K562 (cell line): ENCODE data around the gene HOXC11. TPM values are rescaled to one million over a fixed set of nuclear protein-coding genes. Genes with fewer than 3 reads are reported as not detected.
A peak's percentile ranks its signal among the peaks of the same experiment; 100 is the strongest.

Experiments
- CREB1 ChIP-seq, 2 experiments: sonication (generic) in 1 of 2; formaldehyde crosslinking in 1 of 2; IDR thresholded peaks; 2 replicates each; pipeline versions ENCODE4 v1.6.1 to v1.8.0; 2012 to 2022; ENCODE audit warnings: inconsistent platforms in 1 of 2, mild to moderate bottlenecking in 1 of 2, missing genetic modification reagents in 1 of 2, moderate library complexity in 1 of 2
- EP400 ChIP-seq: fragments of 450-650 bp; IDR thresholded peaks from 2 replicates; pipeline ENCODE4 v1.6.1; 2017; ENCODE audit warnings: antibody characterized with exemption, mild to moderate bottlenecking, moderate library complexity
- ETV5 ChIP-seq: sonication (generic); formaldehyde crosslinking; IDR thresholded peaks from 2 replicates; pipeline ENCODE4 v1.4.0; 2020; ENCODE audit warnings: low read depth, mild to moderate bottlenecking, missing genetic modification reagents
- GABPA ChIP-seq: fragments of 200-800 bp; sonication (Bioruptor generic); conservative IDR thresholded peaks from 2 replicates; pipeline ENCODE4 v1.6.1; 2016; ENCODE audit warnings: low read depth, missing genetic modification characterization, missing compliant biosample characterization
- HNRNPLL ChIP-seq: fragments of 200-400 bp; formaldehyde crosslinking; IDR thresholded peaks from 2 replicates; pipeline ENCODE4 v1.6.1; 2017; ENCODE audit warnings: low read length, low read depth, mild to moderate bottlenecking; ENCODE audit not compliant: poor library complexity, severe bottlenecking
- KLF1 ChIP-seq: fragments of 450-650 bp; IDR thresholded peaks from 2 replicates; pipeline ENCODE4 v1.6.1; 2016; ENCODE audit warnings: missing genetic modification characterization, missing compliant biosample characterization
- LCOR ChIP-seq: sonication (generic); formaldehyde crosslinking; IDR thresholded peaks from 2 replicates; pipeline ENCODE4 v1.8.0; 2022; ENCODE audit warnings: mild to moderate bottlenecking, missing genetic modification reagents
- MCM2 ChIP-seq: fragments of 450-650 bp; IDR thresholded peaks from 2 replicates; pipeline ENCODE4 v1.6.1; 2017; ENCODE audit warnings: low read depth, mild to moderate bottlenecking
- NRF1 ChIP-seq, 2 experiments: fragments of 450-650 bp; IDR thresholded peaks in 1 of 2; conservative IDR thresholded peaks in 1 of 2; 2 replicates each; pipeline ENCODE4 v1.6.1; 2014; ENCODE audit warnings: mild to moderate bottlenecking in 2 of 2
- SRSF9 ChIP-seq: fragments of 200-400 bp; formaldehyde crosslinking; IDR thresholded peaks from 2 replicates; pipeline ENCODE4 v1.6.1; 2017; ENCODE audit warnings: low read depth, low read length, borderline replicate concordance
- UBTF ChIP-seq, 2 experiments: IDR thresholded peaks; 2 replicates each; pipeline ENCODE4 v1.6.1; 2012; ENCODE audit warnings: improper control_type of control experiment in 2 of 2, low read depth in 2 of 2, low read length in 2 of 2, borderline replicate concordance in 1 of 2
- ZNF212 ChIP-seq: fragments of 450-650 bp; formaldehyde crosslinking; IDR thresholded peaks from 2 replicates; pipeline ENCODE4 v1.4.0; 2020; ENCODE audit warnings: mild to moderate bottlenecking
- polyA plus RNA-seq, 8 experiments: library from polyadenylated mRNA; depleted of rRNA in 4 of 8; stranded (reverse) in 5 of 8; unstranded in 3 of 8; fragments of >200 nt; fragmentation: Nextera tagmentation in 2 of 8; fragmentation: Illumina TruSeq in 1 of 8; extraction: Ambion mirVana in 2 of 8; extraction: Trizol in 1 of 8; gene quantifications; 2 replicates each; pipeline versions ENCODE4 v1.2.1 to v1.2.3, GENCODE V29; 2011 to 2014; ENCODE audit warnings: inconsistent platforms in 1 of 8, missing spikeins in 1 of 8
- total RNA-seq, 7 experiments: library from RNA; depleted of rRNA in 6 of 7; stranded (reverse); fragments of >200 nt in 6 of 7; fragmentation: Illumina TruSeq in 2 of 7; extraction: Trizol in 2 of 7; gene quantifications; 2 replicates each; pipeline versions ENCODE4 v1.2.1 to v1.2.3, GENCODE V29; 2011 to 2021; ENCODE audit warnings: low replicate concordance in 1 of 7
- TF ChIP-seq, protein P1 (sequence below): IDR thresholded peaks from 2 replicates; pipeline ENCODE4 v1.6.1; 2014; ENCODE audit warnings: antibody characterized with exemption
- TF ChIP-seq, protein P2 (sequence below): sonication (generic); formaldehyde crosslinking; IDR thresholded peaks from 2 replicates; pipeline ENCODE4 v1.8.0; 2022; ENCODE audit warnings: mild to moderate bottlenecking, missing genetic modification reagents
- TF ChIP-seq, protein P3 (sequence below): fragments of 200-800 bp; sonication (Bioruptor generic); IDR thresholded peaks from 2 replicates; pipeline ENCODE4 v1.6.1; 2017; ENCODE audit warnings: missing genetic modification characterization, missing compliant biosample characterization
- TF ChIP-seq, protein P4 (sequence below): fragments of 450-650 bp; IDR thresholded peaks from 2 replicates; pipeline ENCODE4 v1.6.1; 2016; ENCODE audit warnings: borderline replicate concordance

The HOXC11 gene
- total and polyA plus RNA-seq, 9 of the 15 experiments (the other 6 are each of a cell fraction or from before 2014, with no cell fraction given) = not detected

GRCh38 chr12:53995378-53996239, 22.7 kb downstream of the HOXC11 start (continued):
- TF ChIP-seq GABPA (tag) = peak; percentile 84
- TF ChIP-seq, protein P1, sequence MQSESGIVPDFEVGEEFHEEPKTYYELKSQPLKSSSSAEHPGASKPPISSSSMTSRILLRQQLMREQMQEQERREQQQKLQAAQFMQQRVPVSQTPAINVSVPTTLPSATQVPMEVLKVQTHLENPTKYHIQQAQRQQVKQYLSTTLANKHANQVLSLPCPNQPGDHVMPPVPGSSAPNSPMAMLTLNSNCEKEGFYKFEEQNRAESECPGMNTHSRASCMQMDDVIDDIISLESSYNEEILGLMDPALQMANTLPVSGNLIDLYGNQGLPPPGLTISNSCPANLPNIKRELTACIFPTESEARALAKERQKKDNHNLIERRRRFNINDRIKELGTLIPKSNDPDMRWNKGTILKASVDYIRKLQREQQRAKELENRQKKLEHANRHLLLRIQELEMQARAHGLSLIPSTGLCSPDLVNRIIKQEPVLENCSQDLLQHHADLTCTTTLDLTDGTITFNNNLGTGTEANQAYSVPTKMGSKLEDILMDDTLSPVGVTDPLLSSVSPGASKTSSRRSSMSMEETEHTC = no peak
- peak; percentile 76; the same call in 1 of the 2 replicates for TF ChIP-seq EP400
- TF ChIP-seq MCM2 = no peak
- peak; percentile 29; the same call in 1 of the 2 replicates for TF ChIP-seq LCOR
- TF ChIP-seq, protein P2, sequence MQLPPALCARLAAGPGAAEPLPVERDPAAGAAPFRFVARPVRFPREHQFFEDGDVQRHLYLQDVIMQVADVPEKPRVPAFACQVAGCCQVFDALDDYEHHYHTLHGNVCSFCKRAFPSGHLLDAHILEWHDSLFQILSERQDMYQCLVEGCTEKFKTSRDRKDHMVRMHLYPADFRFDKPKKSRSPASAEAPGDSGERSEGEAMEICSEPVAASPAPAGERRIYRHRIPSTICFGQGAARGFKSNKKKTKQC = no peak
- 0 out of 2 replicates have a peak, but pooled peaks have one; percentile 18 for TF ChIP-seq CREB1 (IDR thresholded peaks at IDR 0.05)
- no peak for TF ChIP-seq CREB1 (CRISPR knock-in tag; IDR thresholded peaks at IDR 0.05)
- TF ChIP-seq ZNF212 = no peak
- no peak for TF ChIP-seq SRSF9
- 0 out of 2 replicates have a peak, but pooled peaks have one; percentile 23 for TF ChIP-seq KLF1 (tag)
- TF ChIP-seq, protein P3, sequence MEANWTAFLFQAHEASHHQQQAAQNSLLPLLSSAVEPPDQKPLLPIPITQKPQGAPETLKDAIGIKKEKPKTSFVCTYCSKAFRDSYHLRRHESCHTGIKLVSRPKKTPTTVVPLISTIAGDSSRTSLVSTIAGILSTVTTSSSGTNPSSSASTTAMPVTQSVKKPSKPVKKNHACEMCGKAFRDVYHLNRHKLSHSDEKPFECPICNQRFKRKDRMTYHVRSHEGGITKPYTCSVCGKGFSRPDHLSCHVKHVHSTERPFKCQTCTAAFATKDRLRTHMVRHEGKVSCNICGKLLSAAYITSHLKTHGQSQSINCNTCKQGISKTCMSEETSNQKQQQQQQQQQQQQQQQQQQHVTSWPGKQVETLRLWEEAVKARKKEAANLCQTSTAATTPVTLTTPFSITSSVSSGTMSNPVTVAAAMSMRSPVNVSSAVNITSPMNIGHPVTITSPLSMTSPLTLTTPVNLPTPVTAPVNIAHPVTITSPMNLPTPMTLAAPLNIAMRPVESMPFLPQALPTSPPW (CRISPR knock-in tag) = peak; percentile 79
- 0 out of 4 replicates have a peak, but pooled peaks of 1 of the 2 experiments have one; percentile 28 for TF ChIP-seq NRF1 (conservative IDR thresholded peaks at IDR 0.05 in 1 of 2, IDR thresholded peaks at IDR 0.05 in 1 of 2)
- peak; percentile 93 to 97; a peak in 3 of 4 replicates for TF ChIP-seq UBTF (IDR thresholded peaks at IDR 0.05; ENCODE audit: borderline replicate concordance in 1 of 2, low read depth in 2 of 2, low read length in 2 of 2)
- TF ChIP-seq ETV5 (CRISPR knock-in tag) = peak; percentile 94
- TF ChIP-seq HNRNPLL = peak; percentile 62
- TF ChIP-seq, protein P4, sequence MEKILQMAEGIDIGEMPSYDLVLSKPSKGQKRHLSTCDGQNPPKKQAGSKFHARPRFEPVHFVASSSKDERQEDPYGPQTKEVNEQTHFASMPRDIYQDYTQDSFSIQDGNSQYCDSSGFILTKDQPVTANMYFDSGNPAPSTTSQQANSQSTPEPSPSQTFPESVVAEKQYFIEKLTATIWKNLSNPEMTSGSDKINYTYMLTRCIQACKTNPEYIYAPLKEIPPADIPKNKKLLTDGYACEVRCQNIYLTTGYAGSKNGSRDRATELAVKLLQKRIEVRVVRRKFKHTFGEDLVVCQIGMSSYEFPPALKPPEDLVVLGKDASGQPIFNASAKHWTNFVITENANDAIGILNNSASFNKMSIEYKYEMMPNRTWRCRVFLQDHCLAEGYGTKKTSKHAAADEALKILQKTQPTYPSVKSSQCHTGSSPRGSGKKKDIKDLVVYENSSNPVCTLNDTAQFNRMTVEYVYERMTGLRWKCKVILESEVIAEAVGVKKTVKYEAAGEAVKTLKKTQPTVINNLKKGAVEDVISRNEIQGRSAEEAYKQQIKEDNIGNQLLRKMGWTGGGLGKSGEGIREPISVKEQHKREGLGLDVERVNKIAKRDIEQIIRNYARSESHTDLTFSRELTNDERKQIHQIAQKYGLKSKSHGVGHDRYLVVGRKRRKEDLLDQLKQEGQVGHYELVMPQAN = peak; percentile 68; the same call in 1 of the 2 replicates
